ENCODE measurements around the gene TIMM29. TPM values are rescaled to one million over a fixed set of nuclear protein-coding genes. Genes with fewer than 3 reads are reported as not detected.

TIMM29 gene
- total RNA-seq, 2 experiments from 2014 or later = 27.3 to 28.3 TPM

- peak overlapping the region; percentile 56 for H3K4me3 ChIP-seq (ENCODE audit: low read depth, low read length, poor library complexity, severe bottlenecking)
- H3K4me1 ChIP-seq (ENCODE audit: insufficient read depth, low read length, poor library complexity, severe bottlenecking) = peaks cover 97% of the 10 kb centered on the region
- no peaks in the 10 kb centered on the region for H3K9me3 ChIP-seq (ENCODE audit: low read length)
- no peak for TF ChIP-seq CTCF (conservative IDR thresholded peaks at IDR 0.05; ENCODE audit: low read length)
- no peak for TF ChIP-seq EZH2phosphoT487 (IDR thresholded peaks at IDR 0.05; ENCODE audit: borderline replicate concordance, low read depth, low read length)
- H3K9me2 ChIP-seq (ENCODE audit: insufficient read depth, low read length) = no peaks in the 10 kb centered on the region
- no peaks in the 10 kb centered on the region for H4K20me1 ChIP-seq (ENCODE audit: insufficient read depth, low read length)
- intact Hi-C loops (cut with micrococcal nuclease; ENCODE audit: unreplicated experiment) = loop anchor here (5.0 kb wide), 1 partner anchor 376 kb away; no protein-coding TSS in a partner anchor
- peak overlapping the region; percentile 84 for H3K4me2 ChIP-seq (ENCODE audit: low read length)
- ChIA-PET CTCF (ENCODE audit: unreplicated experiment) (no interaction called here), POLR2A (interaction anchor here (0.6 to 4.2 kb wide), 4 partner anchors 11 to 81 kb away, joined by 3 to 43 read pairs (median 4); no protein-coding TSS in a partner anchor)
- DNase-seq (ENCODE audit: low spot score) = peak; percentile 98
- peaks cover 98% of the 10 kb centered on the region for H3K79me2 ChIP-seq (ENCODE audit: insufficient read depth, low read depth, low read length)
- H3K36me3 ChIP-seq (ENCODE audit: insufficient read depth, low read length) = peaks cover 69% of the 10 kb centered on the region
- no TSS peak for BruUV-seq (replicated peaks)
- H3K27ac ChIP-seq (ENCODE audit: low read depth, low read length, poor library complexity, severe bottlenecking) = peak overlapping the region; percentile 99
- H2AFZ ChIP-seq (ENCODE audit: low read length) = no peak overlapping the region
Observed at GRCh38 chr19:10968527-10969135, 40.0 kb downstream of the TIMM29 start.

- Histone ChIP-seq H4K20me1 (ENCODE audit: insufficient read depth, low read length) (peaks cover 10% of the 10 kb centered on the region; the same call in 1 of the 2 replicates), H3K4me2 (ENCODE audit: low read length) (peak overlapping the region; percentile 39), H3K4me3 (ENCODE audit: low read depth, low read length, poor library complexity, severe bottlenecking) (peak overlapping the region; percentile 2), H3K79me2 (ENCODE audit: insufficient read depth, low read depth, low read length) (peaks cover 98% of the 10 kb centered on the region), H3K9me2 (ENCODE audit: insufficient read depth, low read length) (no peaks in the 10 kb centered on the region), H3K4me1 (ENCODE audit: insufficient read depth, low read length, poor library complexity, severe bottlenecking) (peaks cover 97% of the 10 kb centered on the region), H3K9me3 (ENCODE audit: low read length) (no peaks in the 10 kb centered on the region), H3K36me3 (ENCODE audit: insufficient read depth, low read length) (peaks cover 60% of the 10 kb centered on the region), H3K27ac (ENCODE audit: low read depth, low read length, poor library complexity, severe bottlenecking) (peak overlapping the region; percentile 99), H2AFZ (ENCODE audit: low read length) (no peak overlapping the region)
- BruUV-seq (replicated peaks) = no TSS peak
- DNase-seq (ENCODE audit: low spot score) = peak; percentile 49
- ChIA-PET POLR2A (interaction anchor here (1.0 to 2.7 kb wide), 2 partner anchors 9 to 93 kb away, joined by 3 to 17 read pairs; no protein-coding TSS in a partner anchor), CTCF (ENCODE audit: unreplicated experiment) (interaction anchor here (0.6 to 1.6 kb wide), 2 partner anchors 9 to 305 kb away, joined by 3 to 6 read pairs; no protein-coding TSS in a partner anchor)
- intact Hi-C loops (cut with micrococcal nuclease; ENCODE audit: unreplicated experiment) = loop anchor here (5.0 to 10.0 kb wide), 3 partner anchors 224 to 736 kb away; partner anchors contain the start of genes KANK2 and S1PR2
- TF ChIP-seq EZH2phosphoT487 (IDR thresholded peaks at IDR 0.05; ENCODE audit: borderline replicate concordance, low read depth, low read length) = no peak
- no peak for TF ChIP-seq CTCF (conservative IDR thresholded peaks at IDR 0.05; ENCODE audit: low read length)
Observed at GRCh38 chr19:10971107-10971726, 42.6 kb downstream of the TIMM29 start.
